ENCODE measurements around the gene CHML.

DNA sequence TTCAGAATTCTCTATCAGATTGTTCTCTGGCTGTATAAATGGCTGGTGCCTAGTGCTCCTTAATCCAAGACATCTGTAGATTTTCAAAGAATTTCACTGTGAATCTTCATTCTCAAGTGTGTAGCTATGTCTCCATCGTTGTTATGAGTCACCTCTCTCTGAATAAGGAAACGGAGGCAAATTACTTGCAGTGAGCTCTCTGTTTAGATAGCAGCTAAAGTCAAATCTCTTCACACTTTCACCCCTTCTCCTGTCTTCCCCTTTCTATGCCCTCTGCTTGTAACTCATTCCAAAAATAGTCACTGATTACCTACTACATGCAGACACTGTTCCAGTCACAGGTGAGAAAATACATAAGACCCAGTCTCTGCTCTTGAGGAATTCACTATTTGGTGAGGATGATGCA lies 39.7 kb downstream of the CHML start:
- TF ChIP-seq EZH2 (IDR thresholded peaks at IDR 0.05): no peak
- TF ChIP-seq, protein P1, sequence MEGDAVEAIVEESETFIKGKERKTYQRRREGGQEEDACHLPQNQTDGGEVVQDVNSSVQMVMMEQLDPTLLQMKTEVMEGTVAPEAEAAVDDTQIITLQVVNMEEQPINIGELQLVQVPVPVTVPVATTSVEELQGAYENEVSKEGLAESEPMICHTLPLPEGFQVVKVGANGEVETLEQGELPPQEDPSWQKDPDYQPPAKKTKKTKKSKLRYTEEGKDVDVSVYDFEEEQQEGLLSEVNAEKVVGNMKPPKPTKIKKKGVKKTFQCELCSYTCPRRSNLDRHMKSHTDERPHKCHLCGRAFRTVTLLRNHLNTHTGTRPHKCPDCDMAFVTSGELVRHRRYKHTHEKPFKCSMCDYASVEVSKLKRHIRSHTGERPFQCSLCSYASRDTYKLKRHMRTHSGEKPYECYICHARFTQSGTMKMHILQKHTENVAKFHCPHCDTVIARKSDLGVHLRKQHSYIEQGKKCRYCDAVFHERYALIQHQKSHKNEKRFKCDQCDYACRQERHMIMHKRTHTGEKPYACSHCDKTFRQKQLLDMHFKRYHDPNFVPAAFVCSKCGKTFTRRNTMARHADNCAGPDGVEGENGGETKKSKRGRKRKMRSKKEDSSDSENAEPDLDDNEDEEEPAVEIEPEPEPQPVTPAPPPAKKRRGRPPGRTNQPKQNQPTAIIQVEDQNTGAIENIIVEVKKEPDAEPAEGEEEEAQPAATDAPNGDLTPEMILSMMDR (IDR thresholded peaks at IDR 0.05): no peak
